ENCODE measurements around the gene ZNF22. TPM values are rescaled to one million over a fixed set of nuclear protein-coding genes. Genes with fewer than 3 reads are reported as not detected.

Gene ZNF22
- total RNA-seq, 1 experiment from 2014 or later, result 14.6 TPM

GRCh38 chr10:44971434-44971833, 29.3 kb upstream of the ZNF22 start:
- H3K4me1 ChIP-seq (ENCODE audit: control insufficient read depth, insufficient read depth, low read length), result peaks cover 32% of the 10 kb centered on the region
- no peak overlapping the region for H3K27ac ChIP-seq (ENCODE audit: low read length)
- BruUV-seq (replicated peaks), result no TSS peak
- no peak for ATAC-seq
- no peaks in the 10 kb centered on the region for H3K9me3 ChIP-seq (ENCODE audit: control insufficient read depth, insufficient read depth, low read depth, low read length)
- no peaks in the 10 kb centered on the region for H3K36me3 ChIP-seq (ENCODE audit: control insufficient read depth, insufficient read depth, low read length)
- intact Hi-C loops (cut with micrococcal nuclease; ENCODE audit: unreplicated experiment), result no loop called here
- H3K27me3 ChIP-seq (ENCODE audit: control insufficient read depth, insufficient read depth, low read length), result no peaks in the 10 kb centered on the region
- in situ Hi-C loops (cut with HindIII; ENCODE audit: low pct_unique_long_range_greater_than_20kb, low sequenced_read_pairs), result no loop called here
- no peak for TF ChIP-seq POLR2AphosphoS5 (IDR thresholded peaks at IDR 0.05; ENCODE audit: low read depth, low read length)
- no peak for TF ChIP-seq CTCF (IDR thresholded peaks at IDR 0.05)
- TF ChIP-seq SIN3A (IDR thresholded peaks at IDR 0.05; ENCODE audit: borderline replicate concordance, insufficient read depth, low read depth, low read length), result no peak
- TF ChIP-seq TCF7L2 (IDR thresholded peaks at IDR 0.05; ENCODE audit: low read depth, low read length), result no peak
- TF ChIP-seq REST (IDR thresholded peaks at IDR 0.05; ENCODE audit: insufficient read depth in 1 of 2, low read depth in 2 of 2, low read length in 1 of 2), result no peak
- ChIA-PET CTCF (no interaction called here), POLR2A (no interaction called here)
- no peak overlapping the region for H3K4me3 ChIP-seq (ENCODE audit: low read depth in 2 of 2, low read length in 2 of 2)
- DNase-seq (ENCODE audit: low read depth, low spot score), result no peak

- Histone ChIP-seq H3K4me3 (ENCODE audit: low read depth in 2 of 2, low read length in 2 of 2) (no peak overlapping the region), H3K9me3 (ENCODE audit: control insufficient read depth, insufficient read depth, low read depth, low read length) (no peaks in the 10 kb centered on the region), H3K27ac (ENCODE audit: low read length) (no peak overlapping the region), H3K36me3 (ENCODE audit: control insufficient read depth, insufficient read depth, low read length) (no peaks in the 10 kb centered on the region), H3K4me1 (ENCODE audit: control insufficient read depth, insufficient read depth, low read length) (peaks cover 37% of the 10 kb centered on the region), H3K27me3 (ENCODE audit: control insufficient read depth, insufficient read depth, low read length) (no peaks in the 10 kb centered on the region)
- DNase-seq (ENCODE audit: low read depth, low spot score) (no peak), ATAC-seq (no peak)
- intact Hi-C loops (cut with micrococcal nuclease; ENCODE audit: unreplicated experiment) (no loop called here), in situ Hi-C loops (cut with HindIII; ENCODE audit: low pct_unique_long_range_greater_than_20kb, low sequenced_read_pairs) (no loop called here)
- TF ChIP-seq CTCF (IDR thresholded peaks at IDR 0.05), result no peak
- TF ChIP-seq TCF7L2 (IDR thresholded peaks at IDR 0.05; ENCODE audit: low read depth, low read length), result no peak
- no peak for TF ChIP-seq SIN3A (IDR thresholded peaks at IDR 0.05; ENCODE audit: borderline replicate concordance, insufficient read depth, low read depth, low read length)
- TF ChIP-seq POLR2AphosphoS5 (IDR thresholded peaks at IDR 0.05; ENCODE audit: low read depth, low read length), result no peak
- no peak for TF ChIP-seq REST (IDR thresholded peaks at IDR 0.05; ENCODE audit: insufficient read depth in 1 of 2, low read depth in 2 of 2, low read length in 1 of 2)
- ChIA-PET POLR2A (no interaction called here), CTCF (no interaction called here)
- BruUV-seq (replicated peaks), result no TSS peak
Measured at GRCh38 chr10:44971935-44972757, 28.6 kb upstream of the ZNF22 start.
